Fibroblast of lung (primary cell): ENCODE results near the gene ASAP2. TPM values are rescaled to one million over a fixed set of nuclear protein-coding genes. Genes with fewer than 3 reads are reported as not detected.

Experiments used
- DNase-seq, 2 donors: peaks; one replicate each; pipeline versions ENCODE4 v3.0.0 to v3.0.0-alpha.2; 2010; ENCODE audit warnings: low read depth in 2 of 2
- H2AFZ ChIP-seq: 2 replicates; pipeline ENCODE4 v1.5.1; 2012; ENCODE audit warnings: low read length, control low read depth, inconsistent platforms
- H3K27ac ChIP-seq: 2 replicates; pipeline ENCODE4 v1.5.1; 2011; ENCODE audit warnings: low read length, control low read depth; ENCODE audit not compliant: insufficient read depth
- H3K27me3 ChIP-seq: 2 replicates; pipeline ENCODE4 v1.5.1; 2011; ENCODE audit warnings: mild to moderate bottlenecking, low read length; ENCODE audit not compliant: control insufficient read depth, insufficient read depth
- H3K36me3 ChIP-seq: 2 replicates; pipeline ENCODE4 v1.5.1; 2011; ENCODE audit warnings: low read length; ENCODE audit not compliant: control insufficient read depth, insufficient read depth
- H3K4me1 ChIP-seq: 2 replicates; pipeline ENCODE4 v1.5.1; 2011; ENCODE audit warnings: low read length; ENCODE audit not compliant: control insufficient read depth, insufficient read depth; ENCODE audit errors: extremely low read depth
- H3K4me2 ChIP-seq: 2 replicates; pipeline ENCODE4 v1.5.1; 2011; ENCODE audit warnings: low read length, control low read depth; ENCODE audit not compliant: insufficient read depth; ENCODE audit errors: extremely low read depth
- H3K4me3 ChIP-seq, 4 experiments: fragments of 200-600 bp in 1 of 4; sonication (generic) in 1 of 4; replicated peaks in 1 of 4; 2 replicates each; pipeline ENCODE4 v1.5.1; 2011 to 2016; ENCODE audit warnings: low read length in 4 of 4, low read depth in 3 of 4, mild to moderate bottlenecking in 3 of 4, control low read depth in 2 of 4, inconsistent platforms in 1 of 4, mixed read lengths in 1 of 4; ENCODE audit not compliant: insufficient read depth in 1 of 4; ENCODE audit errors: control extremely low read depth in 1 of 4
- H3K79me2 ChIP-seq: 2 replicates; pipeline ENCODE4 v1.5.1; 2012; ENCODE audit warnings: mild to moderate bottlenecking, low read length, inconsistent platforms; ENCODE audit not compliant: control insufficient read depth, insufficient read depth
- H3K9ac ChIP-seq: 2 replicates; pipeline ENCODE4 v1.5.1; 2011; ENCODE audit warnings: mild to moderate bottlenecking, low read length, control low read depth; ENCODE audit not compliant: insufficient read depth
- H3K9me3 ChIP-seq: 2 replicates; pipeline ENCODE4 v1.5.1; 2012; ENCODE audit warnings: low read depth, low read length; ENCODE audit not compliant: control insufficient read depth, insufficient read depth
- H4K20me1 ChIP-seq: 2 replicates; pipeline ENCODE4 v1.5.1; 2011; ENCODE audit warnings: low read length; ENCODE audit not compliant: control insufficient read depth, insufficient read depth; ENCODE audit errors: extremely low read depth
- CTCF ChIP-seq, 2 donors: IDR thresholded peaks in 1 of 2; conservative IDR thresholded peaks in 1 of 2; 1 replicate in 1 of 2; 2 replicates in 1 of 2; pipeline ENCODE4 v1.5.1; 2011 to 2012; ENCODE audit warnings: low read length in 2 of 2, control low read depth in 1 of 2, inconsistent platforms in 1 of 2, low read depth in 1 of 2, mild to moderate bottlenecking in 1 of 2
- EZH2 ChIP-seq: IDR thresholded peaks from 2 replicates; pipeline ENCODE4 v1.5.1; 2012; ENCODE audit warnings: low read length, control low read depth, mild to moderate bottlenecking; ENCODE audit errors: missing control alignments
- polyA plus RNA-seq, 2 donors: library from polyadenylated mRNA; depleted of rRNA in 1 of 2; stranded (reverse) in 1 of 2; unstranded in 1 of 2; fragments of >200 nt; gene quantifications; 2 replicates each; pipeline ENCODE4 v1.2.1, GENCODE V29; 2011 to 2012; ENCODE audit warnings: missing spikeins in 1 of 2
- total RNA-seq: library from RNA; depleted of rRNA; stranded (reverse); fragments of >200 nt; gene quantifications from 2 replicates; pipeline ENCODE4 v1.2.1, GENCODE V29; 2014

The ASAP2 gene
- total and polyA plus RNA-seq, 2 donors (not counting 1 experiment from before 2014, with no cell fraction given) = 19.2 to 19.9 TPM

- peaks cover 16% of the 10 kb centered on the region for H3K4me1 ChIP-seq
- H3K27me3 ChIP-seq = no peaks in the 10 kb centered on the region
- H2AFZ ChIP-seq = no peak overlapping the region
- peaks cover 60% of the 10 kb centered on the region for H3K79me2 ChIP-seq
- no peak overlapping the region for H3K4me3 ChIP-seq
- H3K36me3 ChIP-seq = no peaks in the 10 kb centered on the region
- peak overlapping the region; percentile 60 for H3K27ac ChIP-seq
- TF ChIP-seq EZH2 (no peak), CTCF (conservative IDR thresholded peaks at IDR 0.05 in 1 of 2, IDR thresholded peaks at IDR 0.05 in 1 of 2; ENCODE audit: low read depth in 1 of 2, low read length in 2 of 2) (no peak)
- no peaks in the 10 kb centered on the region for H4K20me1 ChIP-seq
- no peak overlapping the region for H3K9ac ChIP-seq
- H3K4me2 ChIP-seq = peak overlapping the region; percentile 15
- peak; percentile 69 to 84 for DNase-seq
- no peaks in the 10 kb centered on the region for H3K9me3 ChIP-seq
Measured at GRCh38 chr2:9251154-9252001, 44.8 kb downstream of the ASAP2 start.

DNA sequence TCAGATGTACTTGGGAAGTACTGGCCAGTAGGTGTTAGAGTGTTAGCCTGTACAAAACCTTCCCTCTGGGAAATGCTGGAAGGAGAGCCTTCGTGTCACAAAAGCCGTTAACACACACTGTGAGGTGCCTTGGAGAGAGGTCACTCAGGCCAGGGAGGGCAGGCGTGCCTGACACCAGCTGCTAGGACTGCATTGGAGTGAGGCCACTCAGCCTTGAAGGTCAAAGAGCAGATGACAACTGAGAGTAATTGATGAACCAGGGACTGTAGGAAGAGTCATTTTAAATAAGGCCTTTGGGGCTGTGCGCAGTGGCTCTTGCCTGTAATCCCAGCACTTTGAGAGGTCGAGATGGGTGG lies 45.4 kb downstream of the ASAP2 start:
- Histone ChIP-seq H2AFZ (no peak overlapping the region), H3K27me3 (no peaks in the 10 kb centered on the region), H3K36me3 (no peaks in the 10 kb centered on the region), H3K9ac (no peak overlapping the region), H3K27ac (peak overlapping the region; percentile 60), H3K9me3 (no peaks in the 10 kb centered on the region), H3K4me1 (peaks cover 22% of the 10 kb centered on the region), H4K20me1 (no peaks in the 10 kb centered on the region), H3K4me3 (no peak overlapping the region), H3K4me2 (peak overlapping the region; percentile 15), H3K79me2 (peaks cover 59% of the 10 kb centered on the region)
- no peak for DNase-seq
- no peak for TF ChIP-seq CTCF (conservative IDR thresholded peaks at IDR 0.05 in 1 of 2, IDR thresholded peaks at IDR 0.05 in 1 of 2; ENCODE audit: low read depth in 1 of 2, low read length in 2 of 2)
- TF ChIP-seq EZH2 = no peak

DNA sequence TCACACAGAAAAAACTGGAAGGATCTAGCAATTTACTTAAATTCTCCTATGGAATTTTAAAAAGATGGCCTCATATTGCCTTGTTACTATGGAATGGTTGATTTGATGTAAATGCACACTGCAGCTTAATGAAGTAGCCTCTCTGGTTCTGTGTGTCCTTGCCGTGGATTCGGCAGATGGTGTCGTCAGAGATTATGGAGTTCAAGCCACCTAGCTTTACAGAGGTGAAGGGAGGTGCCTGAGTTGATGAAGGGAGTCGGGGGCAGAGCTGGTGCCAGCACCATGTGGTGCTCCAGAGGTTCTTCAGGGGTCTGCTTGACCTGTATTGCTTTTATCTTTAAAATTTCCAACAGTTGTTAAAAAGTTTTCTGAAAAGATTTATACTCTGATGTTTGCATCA lies 48.8 kb downstream of the ASAP2 start:
- H3K27me3 ChIP-seq = no peaks in the 10 kb centered on the region
- no peak overlapping the region for H3K4me2 ChIP-seq
- H3K36me3 ChIP-seq = no peaks in the 10 kb centered on the region
- no peak for TF ChIP-seq CTCF (conservative IDR thresholded peaks at IDR 0.05 in 1 of 2, IDR thresholded peaks at IDR 0.05 in 1 of 2; ENCODE audit: low read depth in 1 of 2, low read length in 2 of 2)
- no peak for DNase-seq
- peaks cover 27% of the 10 kb centered on the region for H3K4me1 ChIP-seq
- H4K20me1 ChIP-seq = no peaks in the 10 kb centered on the region
- no peak overlapping the region for H2AFZ ChIP-seq
- H3K4me3 ChIP-seq = no peak overlapping the region
- no peaks in the 10 kb centered on the region for H3K9me3 ChIP-seq
- no peak overlapping the region for H3K27ac ChIP-seq
- peaks cover 62% of the 10 kb centered on the region for H3K79me2 ChIP-seq
- no peak overlapping the region for H3K9ac ChIP-seq
